AG09309 (cell line): ENCODE data around the gene TRIM52.
"Not testable (repeated sequence)": the region's sequence is repeated elsewhere in the genome, so short reads cannot be mapped to it uniquely, and the experiment has no call there.

ENCODE experiments used
- DNase-seq: peaks from one replicate; pipeline ENCODE4 v3.0.0-alpha.2; 2010; ENCODE audit warnings: low read depth
- H3K4me3 ChIP-seq: 2 replicates; pipeline ENCODE4 v1.5.1; 2011; ENCODE audit warnings: mild to moderate bottlenecking, low read depth, low read length, moderate library complexity; ENCODE audit not compliant: control insufficient read depth
- CTCF ChIP-seq: IDR thresholded peaks from 2 replicates; pipeline ENCODE4 v1.5.1; 2011; ENCODE audit warnings: mild to moderate bottlenecking, low read depth, low read length, inconsistent platforms; ENCODE audit not compliant: insufficient read depth, control insufficient read depth; ENCODE audit errors: missing control alignments

TRIM52 gene

GRCh38 chr5:181281077-181281983 is 20.4 kb upstream of the TRIM52 start:
- DNase-seq = no peak
- no peak overlapping the region for H3K4me3 ChIP-seq
- no peak for TF ChIP-seq CTCF

DNA sequence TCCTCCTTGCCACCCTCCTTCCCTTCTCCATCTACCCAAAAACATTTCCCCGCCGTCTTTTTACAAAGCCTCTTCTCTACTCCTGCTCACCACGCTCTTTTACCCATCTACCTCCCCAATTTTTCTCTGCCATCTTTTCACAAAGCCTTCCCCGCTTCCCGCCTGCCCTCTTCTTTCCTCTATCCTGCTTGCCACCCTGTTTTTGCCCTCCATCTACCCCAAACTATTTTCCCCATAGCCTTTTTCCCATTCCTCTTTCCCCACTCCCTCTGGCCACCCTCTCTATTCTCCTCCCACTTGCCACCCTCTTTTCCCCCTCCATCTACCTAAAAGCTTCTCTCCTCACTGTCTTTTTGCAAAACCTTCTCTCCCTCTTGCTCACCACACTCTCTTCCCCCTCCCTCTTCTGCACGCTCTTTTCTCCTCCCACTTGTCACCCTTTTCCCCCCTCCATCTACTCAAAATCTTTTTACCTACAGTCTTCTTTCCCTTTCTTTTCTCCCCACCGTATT is 19.4 kb upstream of the TRIM52 start:
- DNase-seq = no peak
- no peak for TF ChIP-seq CTCF
- H3K4me3 ChIP-seq = no peak overlapping the region

DNA sequence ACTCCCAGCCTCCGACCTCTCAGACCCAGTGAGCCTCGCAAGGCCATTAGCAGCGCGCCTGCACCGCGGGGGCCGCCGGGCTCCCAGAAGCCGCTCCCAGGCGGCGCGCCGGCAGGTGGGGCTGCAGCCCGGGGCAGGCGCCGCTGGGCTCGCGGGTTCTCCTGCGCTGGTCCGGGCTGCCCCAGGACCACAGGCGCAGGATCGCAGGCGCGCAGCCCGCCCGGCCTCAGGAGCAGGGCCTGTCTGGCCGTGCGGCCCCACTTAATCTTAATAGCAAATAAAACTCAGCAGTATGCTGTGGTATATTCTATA is 12.4 kb upstream of the TRIM52 start:
- not testable (repeated sequence) for DNase-seq, H3K4me3 ChIP-seq

GRCh38 chr5:181271081-181271480 is 10.1 kb upstream of the TRIM52 start:
- no peak for DNase-seq
- TF ChIP-seq CTCF = no peak
- no peak overlapping the region for H3K4me3 ChIP-seq

DNA sequence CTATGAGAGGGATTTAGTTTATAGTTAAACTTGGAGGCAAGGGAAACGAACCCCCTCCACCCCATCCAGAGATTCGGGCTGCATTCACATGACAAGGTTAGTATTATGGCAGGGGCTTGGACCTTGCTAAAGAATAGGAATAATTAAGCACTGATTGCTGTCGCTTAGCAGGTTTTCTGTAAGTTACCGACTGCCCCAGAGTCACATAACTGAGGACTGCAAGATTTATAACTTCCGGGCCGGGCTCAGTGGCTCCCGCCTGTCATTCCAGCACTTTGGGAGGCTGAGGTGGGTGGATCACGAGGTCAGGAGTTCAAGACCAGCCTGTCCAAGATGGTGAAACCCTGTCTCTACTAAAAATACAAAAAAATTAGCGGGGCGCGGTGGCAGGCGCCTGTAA is 7.0 kb upstream of the TRIM52 start:
- not testable (repeated sequence) for H3K4me3 ChIP-seq, DNase-seq

DNA sequence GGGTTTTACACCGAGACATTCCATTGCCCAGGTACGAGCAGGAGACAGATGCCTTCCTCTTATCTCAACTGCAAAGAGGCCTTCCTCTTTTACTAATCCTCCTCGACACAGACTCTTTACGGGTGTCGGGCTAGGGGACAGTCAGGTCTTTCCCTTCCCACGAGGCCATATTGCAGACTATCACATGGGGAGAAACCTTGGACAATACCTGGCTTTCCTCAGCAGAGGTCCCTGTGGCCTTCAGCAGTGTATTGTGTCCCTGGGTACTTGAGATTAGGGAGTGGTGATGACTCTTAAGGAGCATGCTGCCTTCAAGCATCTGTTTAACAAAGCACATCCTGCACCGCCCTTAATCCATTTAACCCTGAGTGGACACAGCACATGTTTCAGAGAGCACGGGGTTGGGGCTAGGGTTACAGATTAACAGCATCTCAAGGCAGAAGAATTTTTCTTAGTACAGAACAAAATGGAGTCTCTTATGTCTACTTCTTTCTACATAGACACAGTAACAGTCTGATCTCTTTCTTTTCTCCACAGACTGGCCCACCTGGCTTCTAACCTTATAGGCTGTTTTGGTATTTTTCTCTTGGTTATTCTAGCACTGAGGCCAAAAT is 6.5 kb upstream of the TRIM52 start:
- not testable (repeated sequence) for H3K4me3 ChIP-seq, DNase-seq

- H3K4me3 ChIP-seq = no peak overlapping the region
- TF ChIP-seq CTCF = no peak
- no peak for DNase-seq
These were observed 4.2 kb upstream of the TRIM52 start for GRCh38 chr5:181265092-181265671.

- no peak overlapping the region for H3K4me3 ChIP-seq
- TF ChIP-seq CTCF = no peak
- DNase-seq = no peak
These were observed 2.7 kb upstream of the TRIM52 start for GRCh38 chr5:181263633-181264032.
